A673 (cell line): Measurements from ENCODE around the gene RNGTT.

Experiments used
- EZH2 ChIP-seq: fragments of 200-600 bp; sonication (generic); IDR thresholded peaks from 2 replicates; pipeline ENCODE4 v1.6.1; 2017; ENCODE audit warnings: borderline replicate concordance, low read depth, mild to moderate bottlenecking, mixed read lengths, antibody characterized with exemption, low read length; ENCODE audit not compliant: poor library complexity, severe bottlenecking
- TF ChIP-seq, protein P1 (sequence below): fragments of 300-800, 200-600 bp; sonication (generic); conservative IDR thresholded peaks from 2 replicates; pipeline ENCODE4 v1.5.1; 2017; ENCODE audit warnings: low read depth, mild to moderate bottlenecking, antibody characterized with exemption, low read length, moderate library complexity, mixed read lengths

- no peak for TF ChIP-seq EZH2
- TF ChIP-seq, protein P1, sequence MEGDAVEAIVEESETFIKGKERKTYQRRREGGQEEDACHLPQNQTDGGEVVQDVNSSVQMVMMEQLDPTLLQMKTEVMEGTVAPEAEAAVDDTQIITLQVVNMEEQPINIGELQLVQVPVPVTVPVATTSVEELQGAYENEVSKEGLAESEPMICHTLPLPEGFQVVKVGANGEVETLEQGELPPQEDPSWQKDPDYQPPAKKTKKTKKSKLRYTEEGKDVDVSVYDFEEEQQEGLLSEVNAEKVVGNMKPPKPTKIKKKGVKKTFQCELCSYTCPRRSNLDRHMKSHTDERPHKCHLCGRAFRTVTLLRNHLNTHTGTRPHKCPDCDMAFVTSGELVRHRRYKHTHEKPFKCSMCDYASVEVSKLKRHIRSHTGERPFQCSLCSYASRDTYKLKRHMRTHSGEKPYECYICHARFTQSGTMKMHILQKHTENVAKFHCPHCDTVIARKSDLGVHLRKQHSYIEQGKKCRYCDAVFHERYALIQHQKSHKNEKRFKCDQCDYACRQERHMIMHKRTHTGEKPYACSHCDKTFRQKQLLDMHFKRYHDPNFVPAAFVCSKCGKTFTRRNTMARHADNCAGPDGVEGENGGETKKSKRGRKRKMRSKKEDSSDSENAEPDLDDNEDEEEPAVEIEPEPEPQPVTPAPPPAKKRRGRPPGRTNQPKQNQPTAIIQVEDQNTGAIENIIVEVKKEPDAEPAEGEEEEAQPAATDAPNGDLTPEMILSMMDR, result no peak
These were observed 155.8 kb downstream of the RNGTT start for GRCh38 chr6:88807622-88808021.
